CD14-positive monocyte (primary cell): ENCODE data around the gene MRGPRD. TPM values are rescaled to one million over a fixed set of nuclear protein-coding genes. Genes with fewer than 3 reads are reported as not detected.

Source experiments
- DNase-seq, 3 donors: peaks; one replicate each; pipeline ENCODE4 v3.0.0-alpha.2; 2011 to 2022
- H2AFZ ChIP-seq: 2 replicates; pipeline ENCODE4 v1.6.0; 2012; ENCODE audit warnings: mild to moderate bottlenecking, low read depth, low read length, inconsistent platforms; ENCODE audit not compliant: insufficient read depth, poor library complexity, severe bottlenecking
- H3K27ac ChIP-seq, 2 donors: 1 replicate in 1 of 2; 2 replicates in 1 of 2; pipeline ENCODE4 v1.5.1; 2012 to 2013; ENCODE audit warnings: low read length in 2 of 2, control low read depth in 1 of 2, inconsistent platforms in 1 of 2, low read depth in 1 of 2, mild to moderate bottlenecking in 1 of 2
- H3K27me3 ChIP-seq, 2 donors: one replicate each; pipeline versions ENCODE4 v1.6.0 to v1.6.1; 2011 to 2013; ENCODE audit warnings: low read length in 2 of 2; ENCODE audit not compliant: control insufficient read depth in 2 of 2, insufficient read depth in 2 of 2
- H3K36me3 ChIP-seq, 2 donors: replicated peaks in 1 of 2; 1 replicate in 1 of 2; 2 replicates in 1 of 2; pipeline versions ENCODE4 v1.5.1 to v1.6.1; 2012 to 2013; ENCODE audit warnings: low read length in 2 of 2, control low read depth in 1 of 2, inconsistent platforms in 1 of 2, mild to moderate bottlenecking in 1 of 2; ENCODE audit not compliant: insufficient read depth in 2 of 2, control insufficient read depth in 1 of 2
- H3K4me1 ChIP-seq, 2 donors: 1 replicate in 1 of 2; 2 replicates in 1 of 2; pipeline versions ENCODE4 v1.5.1 to v1.6.1; 2012 to 2013; ENCODE audit warnings: low read length in 2 of 2, control low read depth in 1 of 2, inconsistent platforms in 1 of 2, mild to moderate bottlenecking in 1 of 2, moderate library complexity in 1 of 2; ENCODE audit not compliant: insufficient read depth in 2 of 2, control insufficient read depth in 1 of 2
- H3K4me2 ChIP-seq: replicated peaks from 2 replicates; pipeline ENCODE3; 2012; ENCODE audit warnings: low read length, moderate library complexity, mild to moderate bottlenecking; ENCODE audit not compliant: poor library complexity, severe bottlenecking; ENCODE audit errors: extremely low read depth
- H3K4me3 ChIP-seq, 3 experiments: fragments of 200-600 bp in 1 of 3; sonication (generic) in 1 of 3; replicated peaks in 1 of 3; 1 replicate in 2 of 3; 2 replicates in 1 of 3; pipeline ENCODE4 v1.5.1; 2011 to 2013; ENCODE audit warnings: low read length in 3 of 3, mild to moderate bottlenecking in 3 of 3, control low read depth in 2 of 3, low read depth in 2 of 3, inconsistent platforms in 1 of 3, moderate library complexity in 1 of 3
- H3K79me2 ChIP-seq: 2 replicates; pipeline ENCODE4 v1.6.0; 2012; ENCODE audit warnings: mild to moderate bottlenecking, control low read depth, inconsistent platforms, low read length, moderate library complexity; ENCODE audit not compliant: insufficient read depth
- H3K9ac ChIP-seq: 2 replicates; pipeline ENCODE4 v1.6.0; 2017; ENCODE audit warnings: low read length, mild to moderate bottlenecking; ENCODE audit not compliant: insufficient read depth, poor library complexity, severe bottlenecking
- H3K9me3 ChIP-seq, 2 donors: replicated peaks in 1 of 2; 1 replicate in 1 of 2; 2 replicates in 1 of 2; pipeline versions ENCODE4 v1.5.1 to v1.6.1; 2012 to 2013; ENCODE audit warnings: low read length in 2 of 2, control low read depth in 1 of 2; ENCODE audit not compliant: control insufficient read depth in 1 of 2, insufficient read depth in 1 of 2
- H4K20me1 ChIP-seq: 2 replicates; pipeline ENCODE4 v1.6.0; 2012; ENCODE audit warnings: mild to moderate bottlenecking, low read length, control low read depth, moderate library complexity; ENCODE audit not compliant: insufficient read depth
- H3K27ac Mint-ChIP-seq, 7 donors: one replicate each; pipeline ENCODE4 v1.8.0; 2020; ENCODE audit warnings: mild to moderate bottlenecking in 7 of 7, mixed read lengths in 7 of 7, moderate library complexity in 6 of 7, inconsistent platforms in 2 of 7
- H3K27me3 Mint-ChIP-seq, 3 donors: one replicate each; pipeline ENCODE4 v1.8.0; 2021 to 2022; ENCODE audit warnings: low read depth in 3 of 3, mild to moderate bottlenecking in 3 of 3, mixed read lengths in 3 of 3, moderate library complexity in 3 of 3, inconsistent platforms in 1 of 3
- H3K36me3 Mint-ChIP-seq, 2 donors: one replicate each; pipeline ENCODE4 v1.8.0; 2020; ENCODE audit warnings: mixed read lengths in 2 of 2, inconsistent platforms in 1 of 2, mild to moderate bottlenecking in 1 of 2
- H3K4me1 Mint-ChIP-seq: one replicate; pipeline ENCODE4 v1.8.0; 2020; ENCODE audit warnings: mild to moderate bottlenecking, mixed read lengths
- H3K4me3 Mint-ChIP-seq, 2 donors: one replicate each; pipeline ENCODE4 v1.8.0; 2020; ENCODE audit warnings: mild to moderate bottlenecking in 2 of 2, mixed read lengths in 2 of 2, moderate library complexity in 1 of 2
- H3K9me3 Mint-ChIP-seq, 7 donors: one replicate each; pipeline ENCODE4 v1.8.0; 2020 to 2022; ENCODE audit warnings: mixed read lengths in 7 of 7, mild to moderate bottlenecking in 6 of 7, moderate library complexity in 6 of 7, inconsistent platforms in 2 of 7
- WGBS: methylation state at CpG from one replicate; pipeline ENCODE4 v1.1.5; 2013; ENCODE audit warnings: missing lambda C conversion rate; ENCODE audit not compliant: insufficient coverage; 5-methylcytosine and 5-hydroxymethylcytosine counted together
- intact Hi-C, 2 donors: fragments of 100-400 bp; cut with micrococcal nuclease; formaldehyde crosslinking; loops; one replicate each; pipeline versions ENCODE4 v1.15.0 to v1.15.1; 2023
- polyA plus RNA-seq, 3 donors: library from polyadenylated mRNA; depleted of rRNA in 1 of 3; unstranded in 2 of 3; stranded (reverse) in 1 of 3; fragments of 300-500 nt in 2 of 3; fragments of >200 nt in 1 of 3; fragmentation: Illumina TruSeq in 2 of 3; gene quantifications; 1 replicate in 2 of 3; 2 replicates in 1 of 3; pipeline ENCODE4 v1.2.3, GENCODE V29; 2012 to 2021
- TF ChIP-seq, protein P1 (sequence below): fragments of 200-600 bp; IDR thresholded peaks from one replicate; pipeline ENCODE4 v1.8.0; 2022; ENCODE audit warnings: antibody characterized with exemption, mild to moderate bottlenecking

MRGPRD gene
- polyA plus RNA-seq, 3 donors = not detected

- Mint-ChIP-seq H3K27me3 (peaks cover 24 to 39% (median 37%) of the 10 kb centered on the region in 3 donors), H3K4me1 (no peaks in the 10 kb centered on the region), H3K36me3 (no peaks in the 10 kb centered on the region), H3K9me3 (peaks cover 7 to 17% (median 11%) of the 10 kb centered on the region in 7 donors), H3K27ac (no peak overlapping the region), H3K4me3 (no peak overlapping the region)
- H3K27me3 ChIP-seq = peaks cover 5 to 9% of the 10 kb centered on the region in 2 donors
- H3K9ac ChIP-seq = no peak overlapping the region
- no peak for DNase-seq
- intact Hi-C loops = no loop called here
- H2AFZ ChIP-seq = no peak overlapping the region
- H3K4me2 ChIP-seq = no peak overlapping the region
- no peak overlapping the region for H3K27ac ChIP-seq
- H3K4me3 ChIP-seq = no peak overlapping the region
- TF ChIP-seq, protein P1, sequence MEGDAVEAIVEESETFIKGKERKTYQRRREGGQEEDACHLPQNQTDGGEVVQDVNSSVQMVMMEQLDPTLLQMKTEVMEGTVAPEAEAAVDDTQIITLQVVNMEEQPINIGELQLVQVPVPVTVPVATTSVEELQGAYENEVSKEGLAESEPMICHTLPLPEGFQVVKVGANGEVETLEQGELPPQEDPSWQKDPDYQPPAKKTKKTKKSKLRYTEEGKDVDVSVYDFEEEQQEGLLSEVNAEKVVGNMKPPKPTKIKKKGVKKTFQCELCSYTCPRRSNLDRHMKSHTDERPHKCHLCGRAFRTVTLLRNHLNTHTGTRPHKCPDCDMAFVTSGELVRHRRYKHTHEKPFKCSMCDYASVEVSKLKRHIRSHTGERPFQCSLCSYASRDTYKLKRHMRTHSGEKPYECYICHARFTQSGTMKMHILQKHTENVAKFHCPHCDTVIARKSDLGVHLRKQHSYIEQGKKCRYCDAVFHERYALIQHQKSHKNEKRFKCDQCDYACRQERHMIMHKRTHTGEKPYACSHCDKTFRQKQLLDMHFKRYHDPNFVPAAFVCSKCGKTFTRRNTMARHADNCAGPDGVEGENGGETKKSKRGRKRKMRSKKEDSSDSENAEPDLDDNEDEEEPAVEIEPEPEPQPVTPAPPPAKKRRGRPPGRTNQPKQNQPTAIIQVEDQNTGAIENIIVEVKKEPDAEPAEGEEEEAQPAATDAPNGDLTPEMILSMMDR = no peak
- no peaks in the 10 kb centered on the region for H4K20me1 ChIP-seq
- H3K79me2 ChIP-seq = no peaks in the 10 kb centered on the region
- no CpG with 5 or more reads among the region's 2 CpGs for WGBS
- no peaks in the 10 kb centered on the region for H3K4me1 ChIP-seq
- no peaks in the 10 kb centered on the region for H3K36me3 ChIP-seq
- H3K9me3 ChIP-seq = peaks cover 3 to 5% of the 10 kb centered on the region in 2 donors
These were observed 1.3 kb upstream of the MRGPRD start for GRCh38 chr11:68982134-68982533.

GRCh38 chr11:68979931-68980775, 633 bp downstream of the MRGPRD start:
- no peak overlapping the region for H2AFZ ChIP-seq
- peaks cover 0 to 8% (median 2%) of the 10 kb centered on the region in 7 donors for H3K9me3 Mint-ChIP-seq
- no peaks in the 10 kb centered on the region for H3K4me1 Mint-ChIP-seq
- no peaks in the 10 kb centered on the region for H3K36me3 ChIP-seq
- peaks cover 3 to 4% of the 10 kb centered on the region in 2 donors for H3K27me3 ChIP-seq
- no peaks in the 10 kb centered on the region for H4K20me1 ChIP-seq
- 87% methylated on average over 33 of the region's 33 CpGs for WGBS
- intact Hi-C loops = no loop called here
- no peaks in the 10 kb centered on the region for H3K36me3 Mint-ChIP-seq
- no peaks in the 10 kb centered on the region for H3K9me3 ChIP-seq
- peaks cover 19 to 32% (median 32%) of the 10 kb centered on the region in 3 donors for H3K27me3 Mint-ChIP-seq
- no peak overlapping the region for H3K4me3 ChIP-seq
- no peak overlapping the region for H3K4me2 ChIP-seq
- TF ChIP-seq, protein P1 = no peak
- DNase-seq = peak in 1 of 3 donors; percentile 1
- no peaks in the 10 kb centered on the region for H3K79me2 ChIP-seq
- H3K4me3 Mint-ChIP-seq = no peak overlapping the region
- H3K4me1 ChIP-seq = no peaks in the 10 kb centered on the region
- H3K27ac ChIP-seq = no peak overlapping the region
- no peak overlapping the region for H3K9ac ChIP-seq
- H3K27ac Mint-ChIP-seq = no peak overlapping the region
